ENCODE data around the gene A2M. TPM values are rescaled to one million over a fixed set of nuclear protein-coding genes. Genes with fewer than 3 reads are reported as not detected.

Gene A2M
- total and polyA plus RNA-seq, 2 of the 13 experiments (the other 11 are each of a cell fraction or from before 2014, with no cell fraction given) = 2,807 to 6,551 TPM

- H3K4me3 ChIP-seq (replicated peaks in 1 of 3; ENCODE audit: insufficient read depth in 1 of 3, low read depth in 2 of 3, low read length in 3 of 3) = no peak overlapping the region
- FAIRE-seq (peak; percentile 72), DNase-seq (ENCODE audit: low spot score) (peak; percentile 47), ATAC-seq (peak; percentile 67)
- H3K36me3 ChIP-seq (replicated peaks in 1 of 2; ENCODE audit: control insufficient read depth in 1 of 2, insufficient read depth in 2 of 2, low read length in 2 of 2) = no peaks in the 10 kb centered on the region
- no peak overlapping the region for H3K27ac ChIP-seq (ENCODE audit: extremely low read length, insufficient read depth, low read length)
- H3K79me2 ChIP-seq (ENCODE audit: insufficient read depth, low read length) = no peaks in the 10 kb centered on the region
- H3K9me3 ChIP-seq (ENCODE audit: low read length) = no peaks in the 10 kb centered on the region
- H3K4me1 ChIP-seq (ENCODE audit: insufficient read depth, low read length) = peaks cover 7% of the 10 kb centered on the region
- CTCF ChIA-PET (ENCODE audit: low intra/inter-chr PET ratio, low total read pairs) = interaction anchor here (0.9 to 1.5 kb wide), 6 partner anchors 10 to 382 kb away, joined by 3 to 15 read pairs (median 4); partner anchors contain the start of gene M6PR
- no peak overlapping the region for H2AFZ ChIP-seq (ENCODE audit: low read length)
- in situ Hi-C loops (cut with HindIII; ENCODE audit: extremely low pct_ligation_motif_present, low pct_unique_long_range_greater_than_20kb) = loop anchor here (25.0 kb wide), 1 partner anchor 102 kb away; the partner anchor contains the start of gene M6PR
- intact Hi-C loops (cut with micrococcal nuclease; ENCODE audit: unreplicated experiment) = loop anchor here (1.0 to 5.0 kb wide), 2 partner anchors 89 to 127 kb away; partner anchors contain the start of gene PHC1
- no TSS peak for BruUV-seq (replicated peaks)
- H3K4me2 ChIP-seq (ENCODE audit: low read depth, low read length) = no peak overlapping the region
- POLR2A ChIA-PET = interaction anchor here (0.8 kb wide), 1 partner anchor 364 kb away, joined by 3 read pairs; no protein-coding TSS in a partner anchor
- WGBS (ENCODE audit: low lambda C conversion rate) = 2% methylated on average over 3 of the region's 3 CpGs
- no peak overlapping the region for H3K9ac ChIP-seq (ENCODE audit: insufficient read depth, low read depth, low read length)
- H4K20me1 ChIP-seq (ENCODE audit: insufficient read depth, low read length) = no peaks in the 10 kb centered on the region
- no peaks in the 10 kb centered on the region for H3K27me3 ChIP-seq (ENCODE audit: control insufficient read depth in 1 of 2, insufficient read depth in 2 of 2, low read length in 2 of 2)
- TF ChIP-seq, protein P1, sequence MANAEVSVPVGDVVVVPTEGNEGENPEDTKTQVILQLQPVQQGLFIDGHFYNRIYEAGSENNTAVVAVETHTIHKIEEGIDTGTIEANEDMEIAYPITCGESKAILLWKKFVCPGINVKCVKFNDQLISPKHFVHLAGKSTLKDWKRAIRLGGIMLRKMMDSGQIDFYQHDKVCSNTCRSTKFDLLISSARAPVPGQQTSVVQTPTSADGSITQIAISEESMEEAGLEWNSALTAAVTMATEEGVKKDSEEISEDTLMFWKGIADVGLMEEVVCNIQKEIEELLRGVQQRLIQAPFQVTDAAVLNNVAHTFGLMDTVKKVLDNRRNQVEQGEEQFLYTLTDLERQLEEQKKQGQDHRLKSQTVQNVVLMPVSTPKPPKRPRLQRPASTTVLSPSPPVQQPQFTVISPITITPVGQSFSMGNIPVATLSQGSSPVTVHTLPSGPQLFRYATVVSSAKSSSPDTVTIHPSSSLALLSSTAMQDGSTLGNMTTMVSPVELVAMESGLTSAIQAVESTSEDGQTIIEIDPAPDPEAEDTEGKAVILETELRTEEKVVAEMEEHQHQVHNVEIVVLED (CRISPR knock-in tag; IDR thresholded peaks at IDR 0.05; ENCODE audit: borderline replicate concordance) = no peak
- TF ChIP-seq POLR2G (IDR thresholded peaks at IDR 0.05; ENCODE audit: low read depth, low read length) (no peak), NFE2 (CRISPR knock-in tag; IDR thresholded peaks at IDR 0.05) (no peak), NFRKB (IDR thresholded peaks at IDR 0.05) (no peak), MIXL1 (CRISPR knock-in tag; IDR thresholded peaks at IDR 0.05) (peak; percentile 73), ZEB1 (IDR thresholded peaks at IDR 0.05; ENCODE audit: insufficient replicate concordance, low read depth) (no peak), SALL2 (CRISPR knock-in tag; IDR thresholded peaks at IDR 0.05) (no peak), ATF7 (IDR thresholded peaks at IDR 0.05) (no peak), ATF7 (CRISPR knock-in tag; IDR thresholded peaks at IDR 0.05) (no peak), SP140L (CRISPR knock-in tag; IDR thresholded peaks at IDR 0.05; ENCODE audit: borderline replicate concordance) (no peak), THAP11 (CRISPR knock-in tag; IDR thresholded peaks at IDR 0.05) (peak; percentile 75), ZNF143 (CRISPR knock-in tag; IDR thresholded peaks at IDR 0.05) (no peak), ARID2 (CRISPR knock-in tag; IDR thresholded peaks at IDR 0.05; ENCODE audit: borderline replicate concordance) (no peak), STAG1 (CRISPR knock-in tag; IDR thresholded peaks at IDR 0.05) (peak; percentile 82), TMF1 (CRISPR knock-in tag; IDR thresholded peaks at IDR 0.05; ENCODE audit: low read depth) (no peak), ZBTB10 (CRISPR knock-in tag; IDR thresholded peaks at IDR 0.05; ENCODE audit: borderline replicate concordance) (no peak), KDM5B (CRISPR knock-in tag; IDR thresholded peaks at IDR 0.05; ENCODE audit: borderline replicate concordance) (no peak)
- TF ChIP-seq, protein P2, sequence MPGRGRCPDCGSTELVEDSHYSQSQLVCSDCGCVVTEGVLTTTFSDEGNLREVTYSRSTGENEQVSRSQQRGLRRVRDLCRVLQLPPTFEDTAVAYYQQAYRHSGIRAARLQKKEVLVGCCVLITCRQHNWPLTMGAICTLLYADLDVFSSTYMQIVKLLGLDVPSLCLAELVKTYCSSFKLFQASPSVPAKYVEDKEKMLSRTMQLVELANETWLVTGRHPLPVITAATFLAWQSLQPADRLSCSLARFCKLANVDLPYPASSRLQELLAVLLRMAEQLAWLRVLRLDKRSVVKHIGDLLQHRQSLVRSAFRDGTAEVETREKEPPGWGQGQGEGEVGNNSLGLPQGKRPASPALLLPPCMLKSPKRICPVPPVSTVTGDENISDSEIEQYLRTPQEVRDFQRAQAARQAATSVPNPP (CRISPR knock-in tag; IDR thresholded peaks at IDR 0.05) = no peak
- TF ChIP-seq, protein P3, sequence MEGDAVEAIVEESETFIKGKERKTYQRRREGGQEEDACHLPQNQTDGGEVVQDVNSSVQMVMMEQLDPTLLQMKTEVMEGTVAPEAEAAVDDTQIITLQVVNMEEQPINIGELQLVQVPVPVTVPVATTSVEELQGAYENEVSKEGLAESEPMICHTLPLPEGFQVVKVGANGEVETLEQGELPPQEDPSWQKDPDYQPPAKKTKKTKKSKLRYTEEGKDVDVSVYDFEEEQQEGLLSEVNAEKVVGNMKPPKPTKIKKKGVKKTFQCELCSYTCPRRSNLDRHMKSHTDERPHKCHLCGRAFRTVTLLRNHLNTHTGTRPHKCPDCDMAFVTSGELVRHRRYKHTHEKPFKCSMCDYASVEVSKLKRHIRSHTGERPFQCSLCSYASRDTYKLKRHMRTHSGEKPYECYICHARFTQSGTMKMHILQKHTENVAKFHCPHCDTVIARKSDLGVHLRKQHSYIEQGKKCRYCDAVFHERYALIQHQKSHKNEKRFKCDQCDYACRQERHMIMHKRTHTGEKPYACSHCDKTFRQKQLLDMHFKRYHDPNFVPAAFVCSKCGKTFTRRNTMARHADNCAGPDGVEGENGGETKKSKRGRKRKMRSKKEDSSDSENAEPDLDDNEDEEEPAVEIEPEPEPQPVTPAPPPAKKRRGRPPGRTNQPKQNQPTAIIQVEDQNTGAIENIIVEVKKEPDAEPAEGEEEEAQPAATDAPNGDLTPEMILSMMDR (CRISPR knock-in tag; IDR thresholded peaks at IDR 0.05) = peak; percentile 78
Measured at GRCh38 chr12:9039397-9039977, 76.2 kb downstream of the A2M start.

Measured in HepG2 (cell line).